Vagina (tissue), 2 donors: ENCODE results near the gene DNAH6.

ENCODE experiments used
- POLR2AphosphoS5 ChIP-seq, 2 donors: sonication (generic); formaldehyde crosslinking; IDR thresholded peaks; one replicate each; pipeline ENCODE4 v1.9.0; 2017; ENCODE audit warnings: antibody characterized with exemption in 2 of 2, mild to moderate bottlenecking in 2 of 2, low read depth in 1 of 2; ENCODE audit not compliant: insufficient read depth in 1 of 2
- TF ChIP-seq, protein P1 (sequence below), 3 experiments: fragments of 450-650 bp in 2 of 3; fragments of 200-600 bp in 1 of 3; sonication (generic) in 1 of 3; IDR thresholded peaks; one replicate each; pipeline ENCODE4 v1.5.1; 2017 to 2019; ENCODE audit warnings: antibody characterized with exemption in 3 of 3, mild to moderate bottlenecking in 2 of 3, moderate library complexity in 2 of 3

DNA sequence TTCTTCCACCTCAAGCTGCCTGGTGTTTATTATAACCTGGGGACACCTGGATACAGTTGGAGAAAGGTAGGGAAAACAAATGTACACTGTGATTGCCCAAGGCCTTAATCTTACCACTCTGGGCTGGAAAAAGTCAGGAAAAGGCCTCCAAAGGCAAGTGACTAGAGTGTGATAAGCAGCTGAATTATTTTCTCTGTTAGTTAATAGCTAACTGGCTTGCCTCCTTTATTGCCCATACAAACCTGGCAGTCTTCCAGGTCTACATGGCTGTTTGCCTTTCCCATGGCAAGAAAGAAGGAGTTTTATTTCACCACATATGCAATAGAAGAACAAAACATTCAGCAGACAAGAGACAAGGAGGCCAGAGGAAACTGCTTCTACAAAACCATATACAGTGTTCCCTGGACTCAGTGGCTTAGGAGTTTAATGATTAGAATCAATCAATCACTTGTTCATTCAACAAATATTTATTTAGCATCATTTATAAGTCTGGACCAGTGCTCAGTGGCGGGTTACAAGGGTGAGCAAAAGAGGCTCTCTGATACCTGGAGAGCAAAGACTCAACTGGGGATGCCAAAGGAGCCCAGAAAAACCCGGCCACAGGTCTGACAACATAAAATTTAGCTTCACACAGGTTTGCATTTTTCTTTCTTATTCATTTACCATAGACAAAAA, 29.7 kb upstream of the DNAH6 start:
- TF ChIP-seq, protein P1, sequence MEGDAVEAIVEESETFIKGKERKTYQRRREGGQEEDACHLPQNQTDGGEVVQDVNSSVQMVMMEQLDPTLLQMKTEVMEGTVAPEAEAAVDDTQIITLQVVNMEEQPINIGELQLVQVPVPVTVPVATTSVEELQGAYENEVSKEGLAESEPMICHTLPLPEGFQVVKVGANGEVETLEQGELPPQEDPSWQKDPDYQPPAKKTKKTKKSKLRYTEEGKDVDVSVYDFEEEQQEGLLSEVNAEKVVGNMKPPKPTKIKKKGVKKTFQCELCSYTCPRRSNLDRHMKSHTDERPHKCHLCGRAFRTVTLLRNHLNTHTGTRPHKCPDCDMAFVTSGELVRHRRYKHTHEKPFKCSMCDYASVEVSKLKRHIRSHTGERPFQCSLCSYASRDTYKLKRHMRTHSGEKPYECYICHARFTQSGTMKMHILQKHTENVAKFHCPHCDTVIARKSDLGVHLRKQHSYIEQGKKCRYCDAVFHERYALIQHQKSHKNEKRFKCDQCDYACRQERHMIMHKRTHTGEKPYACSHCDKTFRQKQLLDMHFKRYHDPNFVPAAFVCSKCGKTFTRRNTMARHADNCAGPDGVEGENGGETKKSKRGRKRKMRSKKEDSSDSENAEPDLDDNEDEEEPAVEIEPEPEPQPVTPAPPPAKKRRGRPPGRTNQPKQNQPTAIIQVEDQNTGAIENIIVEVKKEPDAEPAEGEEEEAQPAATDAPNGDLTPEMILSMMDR (IDR thresholded peaks at IDR 0.05) = no peak
- no peak for TF ChIP-seq POLR2AphosphoS5 (IDR thresholded peaks at IDR 0.05; ENCODE audit: insufficient read depth in 1 of 2, low read depth in 1 of 2)
